Bone marrow (tissue), 2 donors: ENCODE results near the gene STIP1.

ENCODE experiments used
- DNase-seq, 2 donors: peaks; one replicate each; lab custom pipeline; 2025; lab: John Stamatoyannopoulos, UW

Gene STIP1

DNA sequence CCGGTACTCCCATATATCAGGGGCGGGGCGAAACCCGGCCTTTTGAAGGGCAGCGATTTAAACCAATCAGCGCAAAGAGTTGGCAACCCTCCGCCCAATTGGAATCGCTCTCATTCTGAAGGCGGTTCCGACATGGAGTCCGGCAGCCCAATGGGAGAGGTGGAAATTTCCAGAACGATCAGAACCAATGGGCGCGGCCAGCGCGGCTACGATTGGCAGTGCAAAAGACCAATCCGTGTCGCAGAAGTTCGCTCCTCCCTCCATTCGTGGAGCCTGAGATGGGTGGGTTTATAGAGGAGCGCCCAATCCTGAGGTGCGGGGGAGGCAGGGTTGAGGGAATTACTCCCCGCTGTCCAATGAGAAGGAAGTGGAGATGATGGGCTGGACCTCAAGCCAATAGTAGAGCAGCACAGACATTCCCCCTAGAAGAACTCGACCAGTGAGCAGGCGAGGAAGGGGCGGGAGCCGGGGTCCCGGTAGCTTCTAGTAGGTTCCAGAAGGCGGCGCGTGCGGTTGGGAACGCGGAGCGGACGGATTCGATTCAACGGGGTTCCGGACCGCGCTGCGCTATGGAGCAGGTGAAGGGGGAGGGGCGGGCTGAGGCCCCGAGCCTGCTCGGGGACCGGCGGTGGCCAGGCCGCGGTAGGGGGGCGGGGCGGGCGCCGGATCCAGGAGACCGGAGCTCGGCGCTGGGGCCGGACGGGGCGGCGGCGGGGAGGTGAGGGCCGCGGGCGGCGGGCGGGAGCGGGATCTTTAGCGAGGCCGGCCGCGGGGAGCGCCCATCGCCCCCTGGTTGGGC lies at the start of gene STIP1:
TSS of gene STIP1 (plus strand) at position 479 of the 799 bp plus-strand sequence. CDS start at position 570, 91 bp downstream.
- peak; percentile 98 to 100 for DNase-seq

DNA sequence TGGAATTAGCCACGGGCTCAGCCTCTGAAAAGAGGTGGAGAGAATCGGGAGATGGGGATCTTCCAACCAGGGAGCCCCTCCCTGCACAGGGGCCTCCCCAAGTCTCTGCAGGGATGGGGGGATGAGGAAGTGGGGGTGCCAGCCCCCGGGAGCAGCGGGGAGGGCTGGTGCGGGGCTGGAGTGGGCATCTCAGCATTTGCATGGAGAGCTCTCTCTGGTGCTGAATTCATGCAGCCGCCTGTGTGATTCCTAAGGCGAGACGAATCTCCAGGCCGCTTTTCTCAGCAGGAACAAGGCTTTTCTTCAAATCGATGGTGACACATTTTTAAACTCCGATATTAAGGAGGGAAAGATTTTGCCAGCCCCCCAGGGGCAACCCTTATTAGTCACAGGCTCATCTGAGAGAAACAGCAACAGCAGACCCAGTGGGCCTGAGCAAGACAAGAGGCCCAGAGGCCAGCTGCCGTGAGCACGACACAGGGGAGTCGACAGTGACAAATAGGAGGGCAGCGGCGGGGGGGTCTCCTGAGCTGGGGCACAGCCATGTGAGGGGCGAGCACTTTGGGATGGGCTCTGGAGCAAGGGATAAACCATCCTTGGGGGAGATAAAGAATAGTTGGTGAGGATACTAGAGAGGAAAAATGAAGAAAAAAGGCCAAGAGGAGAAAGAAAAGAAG lies 49.1 kb upstream of the STIP1 start:
- DNase-seq = no peak

DNA sequence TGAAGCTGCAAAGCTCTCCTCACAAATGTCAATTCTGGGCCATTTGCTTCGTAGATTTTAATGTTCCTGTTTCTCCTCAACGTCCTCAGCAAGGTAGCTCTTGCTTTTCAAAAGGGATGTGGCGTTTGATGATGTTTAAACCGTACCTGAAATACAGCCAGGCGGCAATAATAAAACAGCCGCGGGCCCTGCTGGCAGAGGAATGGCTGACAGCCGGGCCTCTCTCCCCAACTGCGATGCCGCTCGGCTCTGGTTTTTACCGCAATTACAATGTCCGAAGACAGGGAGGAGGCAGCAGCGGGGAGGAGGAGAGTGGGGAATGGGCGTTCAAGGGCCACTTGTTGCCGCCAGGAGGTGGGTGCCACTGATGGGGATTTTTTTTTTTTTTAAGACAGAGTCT lies 47.6 kb upstream of the STIP1 start:
- no peak for DNase-seq

DNA sequence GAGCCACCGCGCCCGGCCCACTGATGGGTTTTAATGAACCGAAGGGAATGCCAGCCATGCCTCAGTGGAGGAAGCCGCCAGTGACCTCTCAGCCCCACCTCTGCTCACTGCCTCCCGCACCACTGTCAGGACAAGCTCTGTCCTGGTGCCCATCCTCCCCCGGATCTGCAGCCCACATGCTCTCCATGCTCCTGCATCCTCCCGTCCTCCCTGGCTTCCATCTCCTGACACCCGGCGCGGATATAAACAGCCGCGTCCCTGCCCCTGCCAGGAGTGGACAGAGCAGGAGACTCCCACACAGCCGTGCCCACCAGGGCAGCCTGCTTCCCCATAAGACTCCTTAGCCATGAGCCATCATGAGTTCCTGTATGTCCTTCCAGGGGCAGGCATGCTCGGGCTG lies 46.9 kb upstream of the STIP1 start:
- no peak for DNase-seq

DNA sequence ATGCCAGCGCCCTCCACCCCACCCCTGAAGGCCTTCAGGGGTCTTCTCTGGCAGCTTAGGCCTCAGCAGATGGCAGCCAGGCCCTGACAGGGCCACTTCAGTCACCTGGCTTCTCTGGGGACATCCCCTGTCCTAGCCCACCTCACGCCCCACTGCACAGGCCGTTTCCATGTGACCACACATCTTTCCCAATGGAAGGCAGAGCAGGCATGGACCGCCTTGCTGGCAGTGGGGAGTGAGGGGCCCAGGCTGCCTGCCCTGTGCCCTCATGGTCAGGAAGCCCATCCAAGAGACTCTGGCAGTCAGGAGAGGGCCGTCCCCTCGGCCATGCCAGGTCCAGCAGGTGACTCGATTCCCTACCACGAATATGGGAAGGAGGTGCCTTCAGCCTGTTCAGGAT lies 45.9 kb upstream of the STIP1 start:
- no peak for DNase-seq

DNA sequence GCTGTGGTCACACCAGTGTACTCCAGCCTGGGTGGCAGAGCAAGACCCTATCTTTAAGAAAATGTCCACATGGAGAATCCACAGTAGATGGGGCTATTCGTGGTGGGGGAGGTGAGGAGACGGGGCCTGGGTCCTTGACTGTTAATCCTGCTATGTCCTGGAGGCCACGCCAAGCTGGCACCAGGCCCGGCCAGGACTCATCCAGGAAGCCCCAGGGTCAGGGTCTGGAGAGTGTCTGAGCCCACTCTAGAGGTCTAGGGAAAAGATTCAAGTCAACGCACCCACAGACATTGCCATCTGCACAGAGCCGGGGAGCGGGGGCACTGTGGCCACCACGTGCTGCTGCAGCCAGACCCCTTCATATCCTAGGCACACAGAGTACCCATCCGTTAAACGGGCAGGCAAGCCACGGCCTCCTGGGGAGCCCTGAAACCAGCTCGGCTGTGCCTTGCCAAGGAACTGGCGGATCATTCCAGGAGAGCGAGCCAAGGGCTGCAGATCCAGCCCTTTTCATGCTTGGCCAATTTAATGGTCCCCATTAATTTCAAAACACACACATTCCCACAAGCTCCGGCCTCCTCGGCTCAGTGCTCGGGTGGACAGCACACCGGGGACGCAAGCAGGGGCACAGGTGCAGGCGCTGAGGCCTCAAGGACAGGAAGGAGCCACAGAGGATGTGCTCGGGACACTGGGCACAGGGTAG lies 44.7 kb upstream of the STIP1 start:
- DNase-seq = no peak

DNA sequence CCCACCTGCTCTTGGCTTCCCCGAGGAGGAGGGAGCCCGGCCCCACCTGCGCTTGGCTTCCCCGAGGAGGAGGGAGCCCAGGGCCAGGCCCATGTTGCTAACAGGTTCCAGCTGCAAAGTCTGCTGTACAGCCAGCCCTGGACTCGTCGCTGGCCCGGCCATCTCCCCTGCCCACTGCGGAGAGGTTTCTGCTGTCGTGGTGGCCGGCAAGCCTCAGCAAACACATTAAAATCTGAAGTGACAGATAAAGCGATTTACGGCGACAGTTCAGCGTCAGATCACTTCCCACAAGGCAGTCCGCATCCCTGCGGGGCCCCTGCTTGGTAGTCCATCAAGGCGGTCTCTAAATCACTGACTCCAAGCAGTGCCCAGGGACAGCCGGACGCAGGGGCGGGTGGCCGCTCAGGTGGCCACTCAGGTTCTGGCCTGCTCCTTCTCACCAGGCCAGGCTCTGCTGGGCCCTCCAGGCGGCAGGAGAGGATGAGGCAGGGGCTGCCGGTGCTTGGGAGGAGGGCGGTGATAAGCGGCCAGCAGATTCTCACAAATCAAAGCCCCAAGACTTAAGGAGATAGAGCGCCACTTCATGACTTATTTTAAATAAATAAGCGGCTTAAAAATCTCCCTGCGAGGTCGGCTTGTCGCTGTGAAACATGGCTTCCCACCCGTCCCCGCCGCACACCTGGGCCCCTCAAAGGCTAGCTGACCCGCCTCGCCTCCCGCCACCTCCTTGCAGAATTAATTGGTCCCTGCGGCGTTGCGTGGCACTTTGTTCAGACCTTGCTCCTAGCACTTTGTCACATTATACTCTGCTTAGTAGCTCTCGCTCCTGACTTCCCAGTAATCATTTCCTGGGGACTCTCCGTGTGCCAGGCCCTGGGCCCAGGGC lies 41.1 kb upstream of the STIP1 start:
- no peak for DNase-seq

DNA sequence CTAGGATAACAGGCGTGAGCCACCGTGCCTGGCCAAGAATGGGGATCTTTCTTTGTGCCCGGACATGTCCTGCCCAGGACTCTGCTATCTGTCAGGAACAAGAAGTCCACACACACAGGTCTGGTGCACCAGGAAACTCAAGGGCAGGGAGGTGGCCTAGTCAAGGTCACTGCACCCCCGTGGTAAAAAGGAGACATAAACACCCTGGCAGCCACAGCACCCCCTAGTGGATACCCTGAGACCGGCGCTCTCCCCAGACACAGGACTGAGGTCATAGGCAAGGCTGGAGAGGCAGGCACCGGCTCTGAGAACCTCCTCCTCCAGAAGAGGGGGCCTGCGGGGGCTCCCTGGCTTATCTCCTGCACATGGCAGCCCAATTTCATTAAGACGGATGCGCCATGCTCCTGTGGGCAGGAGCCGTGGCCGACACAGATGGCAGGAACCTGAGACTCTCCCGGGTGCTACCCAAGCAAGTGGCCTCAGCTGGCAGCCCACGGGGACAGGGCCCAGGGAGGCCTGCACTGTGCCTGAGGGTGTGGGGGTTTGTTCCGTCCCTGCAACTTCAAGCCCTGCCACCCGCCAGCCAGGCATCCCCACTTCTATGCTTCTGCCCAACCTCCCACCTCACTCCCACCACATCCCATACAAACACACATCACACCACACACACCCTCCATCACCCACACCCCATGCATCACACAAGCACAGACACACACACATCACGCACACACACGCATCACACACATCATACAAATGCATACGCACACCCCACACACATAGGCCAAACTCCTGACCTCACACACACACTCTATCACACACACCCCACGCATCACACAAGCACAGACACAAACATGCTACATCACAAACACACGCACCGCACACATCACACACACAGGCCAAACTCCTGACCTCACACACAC lies 39.7 kb upstream of the STIP1 start:
- DNase-seq = peak; percentile 11 to 75

DNA sequence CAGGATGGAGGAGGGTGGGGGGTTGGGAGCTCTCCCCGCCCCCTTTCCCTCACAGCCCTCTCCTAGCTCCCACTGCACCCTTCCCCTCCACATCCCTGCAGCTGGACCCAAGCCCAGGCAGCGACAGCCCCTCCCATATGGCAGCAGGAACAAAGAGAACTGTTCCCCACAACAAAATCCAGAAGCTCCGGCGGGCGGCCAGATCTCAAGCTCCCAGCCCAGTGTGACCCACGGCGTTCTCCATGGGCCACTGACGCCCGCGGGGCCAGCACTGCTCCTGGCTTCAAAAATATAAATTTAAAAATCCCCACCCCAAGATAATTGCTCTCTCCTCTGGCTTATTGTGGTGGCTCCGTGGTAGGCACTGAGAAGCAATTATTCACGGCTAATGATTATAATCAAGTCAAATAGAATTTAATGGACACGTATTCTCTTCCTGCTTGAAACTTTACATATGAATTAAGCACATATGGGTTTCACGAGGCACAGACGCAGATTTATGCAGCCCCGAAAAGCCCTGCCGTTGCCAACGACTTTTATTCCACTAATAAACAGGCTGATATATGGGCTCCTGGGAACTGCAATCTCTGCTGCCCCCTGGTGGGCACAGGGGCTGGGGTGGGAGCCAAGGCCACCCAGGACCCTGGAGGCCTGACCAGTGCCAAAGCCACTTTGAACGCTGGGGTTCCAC lies 37.6 kb upstream of the STIP1 start:
- peak; percentile 15 to 56 for DNase-seq

DNA sequence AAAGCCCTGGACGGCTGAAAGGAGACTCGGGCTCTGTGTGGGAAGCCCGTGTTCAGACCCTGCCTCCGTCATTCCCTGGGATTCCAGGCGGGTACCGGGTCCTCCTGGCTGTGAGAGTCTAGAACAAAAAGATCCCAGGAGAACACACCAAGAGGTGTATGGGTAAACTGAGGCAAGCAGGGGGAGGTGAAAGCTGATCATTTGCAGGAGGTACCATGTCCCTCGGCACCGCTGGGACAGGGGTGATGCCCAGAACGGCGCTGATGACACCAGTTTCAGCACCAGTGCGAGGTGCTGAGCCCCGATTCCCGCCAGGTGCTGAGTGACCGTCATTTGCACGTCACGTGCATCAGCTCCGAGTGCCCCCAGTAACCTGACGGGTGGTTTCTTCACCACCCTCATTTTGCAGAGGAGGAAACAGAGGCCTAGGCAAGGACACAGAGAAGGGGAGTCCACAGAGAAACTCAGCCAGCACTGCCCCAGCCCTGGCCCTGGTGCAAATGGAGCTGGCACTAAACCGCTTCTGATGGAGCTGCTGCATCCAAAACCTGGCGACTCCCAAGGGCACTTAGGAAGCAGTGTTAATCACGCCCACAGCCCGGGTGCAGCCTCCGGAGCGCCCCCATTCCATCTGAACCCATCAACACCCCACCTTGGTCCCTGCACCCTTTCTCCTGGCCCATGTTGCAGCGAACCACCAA lies 36.9 kb upstream of the STIP1 start:
- DNase-seq = no peak

DNA sequence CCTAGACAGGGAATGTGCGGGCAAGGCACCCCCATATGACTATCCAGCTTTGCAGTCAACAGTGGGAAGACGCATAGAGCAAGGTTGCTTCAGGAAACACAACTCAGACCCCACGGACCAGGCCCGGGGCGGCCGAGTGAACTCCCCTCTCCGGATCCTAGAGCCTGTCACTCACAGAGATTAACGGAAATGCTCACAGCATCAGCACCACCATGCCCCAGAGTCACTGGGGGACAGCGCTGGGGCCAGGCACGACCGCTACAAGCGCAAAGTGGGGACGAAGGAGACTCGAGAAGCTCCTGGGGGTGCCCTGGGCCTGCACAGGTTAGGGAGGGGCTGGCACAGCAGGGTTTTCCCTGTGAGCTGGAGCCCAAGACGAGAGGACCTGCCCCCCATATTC lies 35.9 kb upstream of the STIP1 start:
- DNase-seq = no peak

DNA sequence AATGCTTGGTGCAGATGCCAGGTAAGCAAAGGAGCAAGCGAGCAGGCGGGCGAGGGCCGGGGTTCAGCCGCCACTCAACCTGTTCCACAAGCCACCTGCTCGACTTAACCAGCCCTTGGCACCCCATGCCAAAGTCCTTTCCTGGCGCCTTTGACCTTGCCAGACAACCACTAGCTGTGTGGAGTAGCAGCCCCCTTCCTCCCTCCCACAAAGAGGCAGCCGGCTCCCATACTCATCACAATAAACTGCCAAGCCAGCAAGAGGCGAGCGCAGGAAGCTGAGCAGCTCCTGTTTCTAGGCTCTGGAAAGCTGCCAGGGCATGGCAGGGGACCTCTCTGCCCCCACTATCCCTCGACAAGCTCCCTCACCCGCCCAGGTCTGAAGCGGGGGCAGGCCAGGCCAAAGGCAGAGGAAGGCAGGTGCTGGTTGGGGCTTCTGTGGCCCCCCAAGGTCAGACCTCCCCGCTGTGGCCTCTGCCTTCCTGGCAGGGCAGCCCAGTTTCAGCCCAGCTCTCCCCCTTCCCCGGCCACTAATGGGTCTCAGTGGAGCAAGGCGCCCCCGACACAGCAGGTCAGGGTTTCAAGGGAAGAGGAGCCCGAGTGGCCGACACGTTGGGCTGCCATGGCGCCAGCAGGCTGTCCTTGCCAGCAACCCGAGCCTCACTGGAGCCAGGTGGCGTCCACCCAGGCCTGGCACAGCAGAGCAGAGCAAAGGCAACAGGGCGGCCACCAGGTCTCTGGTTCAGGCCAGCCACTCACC lies 35.3 kb upstream of the STIP1 start:
- no peak for DNase-seq

DNA sequence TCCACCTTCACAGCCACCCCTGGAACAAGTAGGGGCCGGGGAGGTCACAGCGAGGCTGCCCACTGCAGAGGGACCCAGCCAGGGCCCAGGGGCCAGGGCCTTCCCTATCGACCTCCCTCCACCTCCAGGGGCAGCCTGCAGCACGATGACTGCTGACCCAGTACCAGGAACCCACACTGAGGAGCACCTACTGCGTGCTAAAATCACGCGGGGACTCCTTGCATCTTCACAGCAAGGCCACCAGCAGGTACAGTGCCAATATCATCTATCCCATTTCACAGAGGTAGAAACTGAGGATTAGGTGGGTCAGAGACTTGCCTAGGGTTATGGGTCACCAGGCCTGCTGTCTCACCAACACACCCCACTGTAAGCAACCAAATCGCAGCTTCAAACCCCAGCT lies 34.6 kb upstream of the STIP1 start:
- DNase-seq = no peak

DNA sequence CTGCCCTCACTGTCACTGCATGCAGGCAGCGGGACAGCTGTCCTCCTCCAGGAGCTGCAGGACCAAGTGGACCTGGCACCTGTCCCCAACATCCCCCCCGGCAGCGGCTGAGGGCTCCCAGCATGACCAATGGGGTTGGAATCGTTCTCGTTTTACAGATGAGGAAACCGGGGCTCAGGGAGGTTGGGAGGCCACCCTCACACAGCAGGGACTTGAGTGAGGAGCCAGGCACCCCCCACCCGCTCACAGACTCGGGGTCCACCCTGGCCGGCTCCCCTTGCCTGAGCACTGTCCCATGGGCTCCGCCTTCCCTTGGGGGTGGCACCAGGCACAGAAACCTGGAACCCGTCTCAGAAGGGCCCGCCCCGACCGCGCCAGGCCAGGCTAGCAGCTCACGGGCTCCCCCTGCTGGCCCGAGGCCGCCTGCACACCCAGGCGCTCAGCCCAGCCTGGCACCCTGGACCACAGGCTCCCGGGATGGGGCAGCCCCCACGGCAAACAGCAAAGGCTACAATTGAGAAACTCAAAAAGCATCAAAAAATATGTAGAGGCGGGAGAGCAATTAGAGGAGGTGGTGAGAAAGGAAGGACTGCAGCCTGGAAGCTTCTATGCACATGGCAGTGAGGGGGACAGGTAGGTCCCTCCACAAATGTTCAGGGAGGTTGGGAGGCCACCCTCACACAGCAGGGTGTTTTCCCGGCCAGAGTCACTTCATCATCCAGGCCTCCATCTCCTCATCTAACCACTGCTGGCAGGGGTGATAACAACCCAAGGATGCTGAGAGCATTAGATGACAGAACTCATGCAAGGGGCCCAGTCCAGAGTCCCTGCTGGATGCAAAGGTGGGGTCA lies 32.9 kb upstream of the STIP1 start:
- peak; percentile 31 to 50 for DNase-seq

DNA sequence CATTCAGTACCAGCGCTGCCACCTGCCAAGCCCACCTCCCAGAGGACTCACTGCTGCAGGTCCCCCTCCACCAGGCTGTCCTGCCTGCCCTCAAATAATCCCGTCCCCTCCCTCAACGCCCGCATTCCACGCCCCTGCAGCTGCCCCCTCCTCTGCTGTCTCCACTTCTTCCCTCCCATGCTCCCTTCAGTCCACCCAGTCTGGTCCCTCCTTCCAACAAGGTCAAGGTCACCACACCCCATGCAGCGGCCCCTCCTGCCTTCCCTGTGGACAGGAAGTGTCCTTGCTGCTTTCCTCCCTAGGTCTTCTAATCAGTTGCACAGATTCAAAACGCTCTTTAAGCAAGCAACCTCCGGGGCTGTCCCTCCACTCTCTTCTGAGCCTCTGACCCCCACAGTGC lies 32.2 kb upstream of the STIP1 start:
- DNase-seq = no peak

DNA sequence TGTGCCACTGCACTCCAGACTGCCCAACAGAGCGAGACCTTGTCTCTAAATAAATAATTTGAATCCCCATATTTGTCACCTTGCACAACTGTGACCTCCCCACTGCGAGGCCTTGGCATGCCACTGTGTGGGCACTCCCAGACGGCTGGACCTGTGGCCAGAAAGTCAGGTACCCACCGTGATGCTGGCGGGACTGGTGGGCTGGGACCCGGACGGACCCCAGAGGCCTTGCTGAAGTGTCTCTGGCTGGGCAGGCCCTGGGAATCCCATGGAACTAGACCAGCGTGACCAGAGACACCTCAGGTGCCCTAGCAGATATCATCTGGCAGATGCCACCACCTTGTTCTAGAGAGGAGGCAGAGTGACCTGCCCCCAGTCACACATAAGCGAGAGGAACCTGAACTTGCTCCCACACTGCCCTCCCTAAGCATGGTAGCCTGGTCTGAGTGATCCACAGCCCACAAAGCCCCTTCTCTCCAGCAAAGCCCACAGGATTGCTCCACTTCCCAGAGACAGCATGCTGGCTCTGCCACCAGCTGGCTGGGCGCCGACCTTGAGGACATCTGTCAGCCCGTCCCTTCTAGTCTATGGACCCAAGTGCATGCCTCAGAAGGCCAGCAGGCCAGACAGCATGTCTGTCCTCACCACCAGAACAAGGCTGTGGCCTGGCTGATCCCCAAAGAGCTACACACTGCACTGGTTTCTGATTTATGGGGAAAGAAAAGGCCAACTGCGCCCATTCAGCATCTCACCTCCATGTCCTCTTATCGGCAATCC lies 29.5 kb upstream of the STIP1 start:
- no peak for DNase-seq
